Astrocyte of the cerebellum (primary cell): ENCODE results near the gene IFI16.

Experiments used
- DNase-seq: peaks from one replicate; pipeline ENCODE4 v3.0.0-alpha.2; 2011; ENCODE audit warnings: low read depth
- H3K4me3 ChIP-seq: 2 replicates; pipeline ENCODE4 v1.5.1; 2011; ENCODE audit warnings: mild to moderate bottlenecking, low read depth, low read length, moderate library complexity
- CTCF ChIP-seq: IDR thresholded peaks from 2 replicates; pipeline ENCODE4 v1.5.1; 2012; ENCODE audit warnings: low read length, low read depth, moderate library complexity, mild to moderate bottlenecking; ENCODE audit errors: missing control alignments
- in situ Hi-C: cut with HindIII; loops from 2 replicates; pipeline ENCODE4 v1.10.0; 2017; ENCODE audit warnings: low sequenced_read_pairs

The IFI16 gene

GRCh38 chr1:159051436-159051835, 41.7 kb downstream of the IFI16 start:
- in situ Hi-C loops: no loop called here
- DNase-seq: no peak
- TF ChIP-seq CTCF: no peak
- H3K4me3 ChIP-seq: no peak overlapping the region

- no peak for TF ChIP-seq CTCF
- no peak for DNase-seq
- in situ Hi-C loops: no loop called here
- H3K4me3 ChIP-seq: no peak overlapping the region
Observed at GRCh38 chr1:159054427-159054826, 44.7 kb downstream of the IFI16 start.

- H3K4me3 ChIP-seq: no peak overlapping the region
- no peak for TF ChIP-seq CTCF
- in situ Hi-C loops: no loop called here
- peak; percentile 8 for DNase-seq
Observed at GRCh38 chr1:159055181-159055641, 45.5 kb downstream of the IFI16 start.

GRCh38 chr1:159056069-159056698, 46.5 kb downstream of the IFI16 start:
- in situ Hi-C loops: no loop called here
- DNase-seq: no peak
- H3K4me3 ChIP-seq: no peak overlapping the region
- TF ChIP-seq CTCF: no peak

GRCh38 chr1:159058751-159059150, 49.0 kb downstream of the IFI16 start:
- TF ChIP-seq CTCF: no peak
- DNase-seq: no peak
- in situ Hi-C loops: no loop called here
- H3K4me3 ChIP-seq: no peak overlapping the region

GRCh38 chr1:159065106-159065505, 55.4 kb downstream of the IFI16 start:
- in situ Hi-C loops: no loop called here
- no peak for TF ChIP-seq CTCF

GRCh38 chr1:159066108-159066507, 56.4 kb downstream of the IFI16 start:
- in situ Hi-C loops: no loop called here
- no peak for TF ChIP-seq CTCF
- no peak for DNase-seq
- H3K4me3 ChIP-seq: no peak overlapping the region

More at GRCh38 chr1:159065106-159065505, 55.4 kb downstream of the IFI16 start:
- no peak for DNase-seq
- no peak overlapping the region for H3K4me3 ChIP-seq
